ENCODE data around the gene PFKL. TPM values are rescaled to one million over a fixed set of nuclear protein-coding genes. Genes with fewer than 3 reads are reported as not detected.

PFKL gene
- total RNA-seq, 3 donors from 2014 or later (not counting 1 experiment from before 2014, with no cell fraction given) = 89.7 to 91.3 (median 89.9) TPM

DNA sequence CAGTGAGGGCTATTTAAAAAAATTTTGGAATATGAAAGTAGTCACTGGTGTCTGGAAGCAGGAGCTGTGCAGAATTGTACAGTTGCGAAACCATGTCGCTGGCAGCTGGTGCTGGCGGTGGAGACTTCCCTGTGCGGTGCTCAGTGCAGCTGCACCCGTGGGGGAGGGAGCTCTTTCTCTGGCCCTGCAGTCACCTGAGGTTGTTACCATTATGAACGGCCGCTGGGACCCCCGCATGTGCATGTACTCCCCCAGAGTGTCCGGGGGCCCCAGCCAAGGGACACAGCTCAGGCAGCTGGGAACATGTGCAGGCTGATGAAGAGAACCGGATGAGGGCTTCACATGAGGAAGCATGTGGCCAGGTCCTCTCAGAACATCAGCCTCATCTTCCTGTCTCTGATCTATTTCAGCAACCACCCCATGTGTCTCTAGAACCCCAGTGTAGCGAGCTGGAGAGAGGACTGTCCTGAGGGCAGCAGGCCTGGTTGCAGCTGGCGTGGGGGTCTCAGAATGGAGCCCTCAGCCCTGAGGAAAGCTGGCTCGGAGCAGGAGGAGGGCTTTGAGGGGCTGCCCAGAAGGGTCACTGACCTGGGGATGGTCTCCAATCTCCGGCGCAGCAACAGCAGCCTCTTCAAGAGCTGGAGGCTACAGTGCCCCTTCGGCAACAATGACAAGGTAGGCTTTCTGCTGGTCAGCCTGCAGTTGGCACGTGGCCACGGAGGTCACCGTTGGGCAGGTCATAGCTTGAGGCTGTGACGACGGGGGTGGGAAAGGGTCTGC, 53.5 kb downstream of the PFKL start, which contains the start of gene TRPM2:
Gene TRPM2 (plus strand): TSS at position 431 of the 780 bp plus-strand sequence. CDS start 80 bp downstream, at position 511.
- no peaks in the 10 kb centered on the region for H3K9me3 Mint-ChIP-seq
- DNase-seq = peak in 1 of 2 donors; percentile 61
- Histone ChIP-seq H3K27me3 (ENCODE audit: control insufficient read depth, insufficient read depth, low read length) (peaks cover 16% of the 10 kb centered on the region), H3K9me3 (ENCODE audit: control insufficient read depth, insufficient read depth, low read length) (no peaks in the 10 kb centered on the region), H3K4me3 (ENCODE audit: low read length) (peak within 1 kb of the TSS; percentile 17), H3K4me1 (ENCODE audit: control insufficient read depth, insufficient read depth, low read length) (peaks cover 58% of the 10 kb centered on the region), H3K36me3 (ENCODE audit: control insufficient read depth, insufficient read depth, low read length) (peaks cover 13% of the 10 kb centered on the region), H3K27ac (ENCODE audit: low read length) (peak within 1 kb of the TSS; percentile 53)
- H3K4me3 Mint-ChIP-seq = peak within 1 kb of the TSS; percentile 95
- intact Hi-C loops (cut with micrococcal nuclease) = no loop called here
- peaks cover 52 to 58% of the 10 kb centered on the region in 2 donors for H3K4me1 Mint-ChIP-seq
- peak within 1 kb of the TSS; percentile 73 to 89 for H3K27ac Mint-ChIP-seq
- WGBS (ENCODE audit: insufficient coverage) = 30% methylated on average over 21 of the region's 21 CpGs
- no peak for TF ChIP-seq CTCF (IDR thresholded peaks at IDR 0.05)
- peaks cover 0 to 15% of the 10 kb centered on the region in 2 donors for H3K27me3 Mint-ChIP-seq (ENCODE audit: low read depth in 2 of 2)
- no peaks in the 10 kb centered on the region for H3K36me3 Mint-ChIP-seq
- peak; percentile 71 to 78 (median 74) for ATAC-seq

GRCh38 chr21:44354001-44354405, 54.1 kb downstream of the PFKL start:
- Mint-ChIP-seq H3K4me1 (peaks cover 52 to 61% of the 10 kb centered on the region in 2 donors), H3K27me3 (ENCODE audit: low read depth in 2 of 2) (peaks cover 0 to 12% of the 10 kb centered on the region in 2 donors), H3K9me3 (no peaks in the 10 kb centered on the region), H3K36me3 (no peaks in the 10 kb centered on the region), H3K4me3 (peak overlapping the region; percentile 95), H3K27ac (peak overlapping the region; percentile 73 to 89)
- H3K9me3 ChIP-seq (ENCODE audit: control insufficient read depth, insufficient read depth, low read length) = no peaks in the 10 kb centered on the region
- intact Hi-C loops (cut with micrococcal nuclease) = no loop called here
- WGBS (ENCODE audit: insufficient coverage) = 54% methylated on average over 6 of the region's 8 CpGs
- no peak for ATAC-seq
- no peak overlapping the region for H3K27ac ChIP-seq (ENCODE audit: low read length)
- no peak for DNase-seq
- TF ChIP-seq CTCF (IDR thresholded peaks at IDR 0.05) = no peak
- peaks cover 58% of the 10 kb centered on the region for H3K4me1 ChIP-seq (ENCODE audit: control insufficient read depth, insufficient read depth, low read length)
- peaks cover 13% of the 10 kb centered on the region for H3K36me3 ChIP-seq (ENCODE audit: control insufficient read depth, insufficient read depth, low read length)
- H3K4me3 ChIP-seq (ENCODE audit: low read length) = peak overlapping the region; percentile 17
- peaks cover 13% of the 10 kb centered on the region for H3K27me3 ChIP-seq (ENCODE audit: control insufficient read depth, insufficient read depth, low read length)

- Histone ChIP-seq H3K27me3 (ENCODE audit: control insufficient read depth, insufficient read depth, low read length) (peaks cover 5% of the 10 kb centered on the region), H3K4me3 (ENCODE audit: low read length) (no peak overlapping the region), H3K9me3 (ENCODE audit: control insufficient read depth, insufficient read depth, low read length) (no peaks in the 10 kb centered on the region), H3K4me1 (ENCODE audit: control insufficient read depth, insufficient read depth, low read length) (peaks cover 54% of the 10 kb centered on the region), H3K36me3 (ENCODE audit: control insufficient read depth, insufficient read depth, low read length) (peaks cover 13% of the 10 kb centered on the region), H3K27ac (ENCODE audit: low read length) (no peak overlapping the region)
- DNase-seq = peak in 1 of 2 donors; percentile 37
- Mint-ChIP-seq H3K27me3 (ENCODE audit: low read depth in 2 of 2) (peaks cover 0 to 4% of the 10 kb centered on the region in 2 donors), H3K36me3 (no peaks in the 10 kb centered on the region), H3K27ac (peak overlapping the region in 1 of 2 donors; percentile 89), H3K4me1 (peaks cover 56 to 62% of the 10 kb centered on the region in 2 donors), H3K4me3 (peak overlapping the region; percentile 95), H3K9me3 (no peaks in the 10 kb centered on the region)
- 77% methylated on average over 24 of the region's 24 CpGs for WGBS (ENCODE audit: insufficient coverage)
- no peak for TF ChIP-seq CTCF (IDR thresholded peaks at IDR 0.05)
- ATAC-seq = no peak
- intact Hi-C loops (cut with micrococcal nuclease) = no loop called here
Measured at GRCh38 chr21:44354775-44355771, 55.2 kb downstream of the PFKL start.
